IMR-90 (cell line): ENCODE data around the gene ANKRD24.

Experiments
- CTCF ChIP-seq: conservative IDR thresholded peaks from 2 replicates; pipeline ENCODE4 v1.5.1; 2012; ENCODE audit warnings: mild to moderate bottlenecking, low read depth, low read length, improper control_type of control experiment
- MXI1 ChIP-seq: IDR thresholded peaks from 2 replicates; pipeline ENCODE4 v1.6.1; 2012; ENCODE audit warnings: low read depth, mild to moderate bottlenecking, low read length, moderate library complexity, borderline replicate concordance
- RAD21 ChIP-seq: IDR thresholded peaks from 2 replicates; pipeline ENCODE4 v1.6.1; 2012; ENCODE audit warnings: low read length, improper control_type of control experiment
- SMC3 ChIP-seq: fragments of 150-350 bp; IDR thresholded peaks from 2 replicates; pipeline ENCODE4 v1.6.1; 2016; ENCODE audit warnings: low read depth, mild to moderate bottlenecking, antibody characterized with exemption, low read length, moderate library complexity
- USF2 ChIP-seq: fragments of 150-350 bp; IDR thresholded peaks from 2 replicates; pipeline ENCODE4 v1.6.1; 2017; ENCODE audit warnings: mild to moderate bottlenecking, antibody characterized with exemption, low read length, low read depth

- TF ChIP-seq CTCF: no peak
- TF ChIP-seq RAD21: no peak
- no peak for TF ChIP-seq USF2
- no peak for TF ChIP-seq MXI1
- no peak for TF ChIP-seq SMC3
Measured at GRCh38 chr19:4241824-4242430, 59.4 kb downstream of the ANKRD24 start.
